LNCaP clone FGC (cell line): Measurements from ENCODE around the gene TECTB.

Experiments used
- DNase-seq: peaks from one replicate; pipeline ENCODE4 v3.0.0-alpha.2; 2011; ENCODE audit warnings: low read depth
- H3K4me3 ChIP-seq: 2 replicates; pipeline ENCODE4 v1.5.1; 2011; ENCODE audit warnings: mild to moderate bottlenecking, low read depth, low read length, control low read depth
- CTCF ChIP-seq: IDR thresholded peaks from 2 replicates; pipeline ENCODE4 v1.5.1; 2012; ENCODE audit warnings: mild to moderate bottlenecking; ENCODE audit not compliant: control insufficient read depth, insufficient read depth; ENCODE audit errors: extremely low read depth

The TECTB gene

GRCh38 chr10:112286837-112287818 lies 3.9 kb downstream of the TECTB start:
- no peak overlapping the region for H3K4me3 ChIP-seq
- TF ChIP-seq CTCF, result no peak
- DNase-seq, result peak; percentile 70

GRCh38 chr10:112287844-112288243 lies 4.6 kb downstream of the TECTB start:
- no peak for TF ChIP-seq CTCF
- no peak for DNase-seq
- no peak overlapping the region for H3K4me3 ChIP-seq

GRCh38 chr10:112288486-112288885 lies 5.3 kb downstream of the TECTB start:
- no peak for TF ChIP-seq CTCF
- no peak for DNase-seq
- no peak overlapping the region for H3K4me3 ChIP-seq

GRCh38 chr10:112289373-112290053 lies 6.3 kb downstream of the TECTB start:
- H3K4me3 ChIP-seq, result no peak overlapping the region
- DNase-seq, result no peak
- no peak for TF ChIP-seq CTCF

GRCh38 chr10:112290054-112290373 lies 6.8 kb downstream of the TECTB start:
- no peak for DNase-seq
- H3K4me3 ChIP-seq, result no peak overlapping the region
- TF ChIP-seq CTCF, result no peak

GRCh38 chr10:112294169-112294568 lies 11.0 kb downstream of the TECTB start:
- no peak for TF ChIP-seq CTCF
- H3K4me3 ChIP-seq, result no peak overlapping the region
- no peak for DNase-seq
